LNCAP (cell line): ENCODE measurements around the gene LRRC45.

Source experiments
- TF ChIP-seq, protein P1 (sequence below): fragments of 450-650 bp; IDR thresholded peaks from 2 replicates; pipeline ENCODE4 v1.5.1; 2017; ENCODE audit warnings: mild to moderate bottlenecking

The LRRC45 gene

DNA sequence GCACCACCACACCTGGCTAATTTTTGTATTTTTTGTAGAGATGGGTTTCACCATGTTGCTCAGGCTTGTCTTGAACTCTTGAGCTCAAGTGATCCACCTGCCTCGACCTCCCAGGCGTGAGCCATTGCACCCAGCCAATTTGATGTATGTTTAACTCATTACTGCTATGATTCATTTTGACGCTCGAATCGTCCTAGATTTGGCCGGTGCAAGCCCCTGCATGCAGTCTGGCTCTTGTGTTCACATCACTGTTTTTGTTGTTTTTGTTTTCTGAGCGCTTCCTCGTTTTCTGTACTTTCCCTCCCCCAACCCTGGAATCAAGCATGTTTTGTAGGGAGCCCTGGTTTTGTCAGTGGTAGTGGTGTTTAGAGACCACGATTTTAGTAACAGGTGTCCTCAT lies 50.3 kb downstream of the LRRC45 start:
- TF ChIP-seq, protein P1, sequence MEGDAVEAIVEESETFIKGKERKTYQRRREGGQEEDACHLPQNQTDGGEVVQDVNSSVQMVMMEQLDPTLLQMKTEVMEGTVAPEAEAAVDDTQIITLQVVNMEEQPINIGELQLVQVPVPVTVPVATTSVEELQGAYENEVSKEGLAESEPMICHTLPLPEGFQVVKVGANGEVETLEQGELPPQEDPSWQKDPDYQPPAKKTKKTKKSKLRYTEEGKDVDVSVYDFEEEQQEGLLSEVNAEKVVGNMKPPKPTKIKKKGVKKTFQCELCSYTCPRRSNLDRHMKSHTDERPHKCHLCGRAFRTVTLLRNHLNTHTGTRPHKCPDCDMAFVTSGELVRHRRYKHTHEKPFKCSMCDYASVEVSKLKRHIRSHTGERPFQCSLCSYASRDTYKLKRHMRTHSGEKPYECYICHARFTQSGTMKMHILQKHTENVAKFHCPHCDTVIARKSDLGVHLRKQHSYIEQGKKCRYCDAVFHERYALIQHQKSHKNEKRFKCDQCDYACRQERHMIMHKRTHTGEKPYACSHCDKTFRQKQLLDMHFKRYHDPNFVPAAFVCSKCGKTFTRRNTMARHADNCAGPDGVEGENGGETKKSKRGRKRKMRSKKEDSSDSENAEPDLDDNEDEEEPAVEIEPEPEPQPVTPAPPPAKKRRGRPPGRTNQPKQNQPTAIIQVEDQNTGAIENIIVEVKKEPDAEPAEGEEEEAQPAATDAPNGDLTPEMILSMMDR, result no peak

DNA sequence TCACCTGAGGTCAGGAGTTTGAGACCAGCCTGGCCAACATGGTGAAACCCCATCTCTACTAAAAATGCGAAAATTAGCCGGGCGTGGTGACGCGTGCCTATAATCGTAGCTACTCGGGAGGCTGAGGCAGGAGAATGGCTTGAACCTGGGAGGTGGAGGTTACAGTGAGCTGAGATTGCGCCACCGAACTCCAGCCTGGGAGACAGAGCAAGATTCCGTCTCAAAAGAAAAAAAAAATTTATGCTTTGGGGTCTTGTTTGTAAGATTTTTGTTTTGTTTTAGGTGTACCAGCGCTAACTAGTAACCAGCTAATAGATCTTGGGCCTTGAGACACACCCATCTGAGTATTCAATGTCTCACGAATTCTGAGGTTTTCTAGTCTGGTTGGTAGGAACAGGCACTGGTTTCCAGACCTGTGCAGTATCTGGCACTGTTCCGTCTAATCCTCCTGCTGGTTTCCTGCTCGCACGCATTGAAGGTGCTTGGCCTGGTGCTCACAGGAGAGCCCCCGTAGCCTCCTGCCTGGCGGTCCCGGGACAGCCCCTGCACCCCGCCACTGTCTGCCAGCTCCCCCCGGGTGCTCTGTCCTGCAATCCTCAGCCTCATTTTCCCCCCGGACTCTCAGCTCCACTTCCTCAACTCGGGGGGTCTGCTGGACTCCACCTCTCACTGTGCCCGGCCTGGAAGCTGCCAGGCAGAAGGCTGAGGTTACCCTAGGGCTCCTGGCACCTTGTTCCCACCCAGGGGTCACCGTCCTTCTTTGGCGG lies 53.1 kb downstream of the LRRC45 start:
- TF ChIP-seq, protein P1, result no peak

- TF ChIP-seq, protein P1, result no peak
Measured at GRCh38 chr17:82076785-82077591, 53.9 kb downstream of the LRRC45 start.

DNA sequence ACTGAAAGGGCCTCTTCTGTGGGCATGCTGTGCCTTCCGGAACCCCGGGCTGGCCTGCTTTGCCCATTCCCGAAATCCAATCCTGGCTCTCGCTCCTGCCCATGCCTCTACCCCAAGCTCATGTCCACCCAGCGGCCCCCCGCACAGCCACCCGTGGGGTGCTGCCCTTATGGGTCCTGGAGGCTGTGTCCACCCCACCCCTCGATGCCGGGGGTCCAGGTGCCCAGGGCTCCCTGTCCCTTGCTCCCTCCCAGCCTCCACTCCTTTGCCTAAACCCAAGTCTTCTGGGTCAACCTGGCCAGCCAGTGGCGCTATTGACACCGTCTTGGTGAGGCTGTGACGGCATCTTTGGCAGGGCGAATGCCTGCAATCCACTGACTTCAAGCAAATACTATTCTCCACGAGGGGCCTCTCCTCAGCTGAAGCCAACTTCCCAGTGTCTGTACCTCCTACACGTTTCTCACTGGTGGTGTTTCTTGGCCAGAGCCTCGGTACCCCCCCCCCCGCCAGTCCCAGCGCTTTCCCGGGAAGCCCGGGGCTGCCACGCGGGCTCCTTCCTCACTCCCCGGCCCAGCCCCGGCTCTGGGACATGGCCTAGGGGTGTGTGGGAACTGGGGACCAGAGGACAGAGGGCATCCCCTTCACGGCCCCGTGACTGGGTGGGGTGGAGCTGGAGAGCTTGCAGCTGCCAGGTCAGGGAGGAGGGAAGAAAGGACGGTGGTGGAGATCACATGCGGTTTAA lies 54.7 kb downstream of the LRRC45 start:
- TF ChIP-seq, protein P1, result no peak

DNA sequence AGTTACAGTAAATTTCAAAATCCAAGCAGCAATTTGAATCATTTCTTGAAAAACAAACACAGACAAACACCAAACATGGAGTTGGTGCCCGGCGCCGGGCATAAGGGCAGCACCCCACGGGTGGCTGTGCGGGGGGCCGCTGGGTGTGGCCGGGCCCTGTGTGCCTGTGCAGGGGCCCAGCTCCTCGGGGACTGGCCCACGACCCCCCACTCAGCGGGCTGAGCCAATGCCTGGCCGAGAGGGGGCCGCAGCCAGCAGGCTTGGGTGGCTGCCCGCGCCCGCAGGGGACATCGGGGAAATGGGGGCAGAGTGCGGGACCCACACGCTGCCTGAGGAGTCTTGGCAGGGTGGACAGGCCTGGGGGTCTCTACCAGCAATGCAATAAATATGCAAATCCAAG lies 55.3 kb downstream of the LRRC45 start:
- TF ChIP-seq, protein P1, result no peak

- TF ChIP-seq, protein P1, result no peak
Measured at GRCh38 chr17:82079001-82079677, 56.0 kb downstream of the LRRC45 start.
